HG03342 (cell line): ENCODE data around the gene EPHB2.
"Not testable (repeated sequence)": the region's sequence is repeated elsewhere in the genome, so short reads cannot be mapped to it uniquely, and the experiment has no call there.

ENCODE experiments used
- ATAC-seq: cut with Tn5 transposase; IDR thresholded peaks from one replicate; pipeline ENCODE4 v1.9.1; 2021; ENCODE audit warnings: mild to moderate bottlenecking, moderate library complexity; ENCODE audit not compliant: unreplicated experiment

EPHB2 gene

DNA sequence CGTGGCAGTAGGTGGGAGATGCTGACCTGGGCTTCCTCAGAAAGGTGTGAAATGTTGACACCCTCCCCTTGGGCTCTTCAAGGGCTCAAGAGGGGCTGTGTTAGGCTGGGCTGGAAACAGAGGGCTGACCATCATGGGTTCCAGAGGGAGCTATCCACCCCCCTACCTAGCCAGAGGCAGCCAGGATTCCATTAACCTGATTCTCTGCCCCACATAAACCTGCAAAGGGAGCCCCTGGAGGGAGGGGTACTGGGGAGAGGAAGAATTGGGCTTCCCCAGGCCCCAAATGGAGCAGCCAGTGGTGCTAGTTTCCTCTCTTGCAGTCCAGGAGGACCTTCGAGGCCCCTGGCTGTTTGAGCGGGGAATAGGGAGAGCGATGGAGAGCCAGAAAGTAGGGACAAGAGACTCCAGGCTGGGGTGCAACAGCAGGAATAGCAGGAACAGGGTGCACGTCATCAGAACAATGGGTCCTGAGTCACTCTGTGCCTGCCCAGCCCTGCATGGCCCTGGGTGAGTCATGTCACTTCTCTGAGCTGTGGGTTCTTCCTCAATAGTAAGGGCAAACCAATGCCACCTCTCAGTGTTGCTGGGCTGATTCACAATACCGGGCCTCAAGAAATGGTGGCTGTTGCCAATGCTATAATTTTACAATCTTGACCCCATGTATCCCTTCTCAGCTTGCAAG, 121.2 kb downstream of the EPHB2 start:
- no peak for ATAC-seq

GRCh38 chr1:22832414-22832786, 121.8 kb downstream of the EPHB2 start:
- ATAC-seq = no peak

DNA sequence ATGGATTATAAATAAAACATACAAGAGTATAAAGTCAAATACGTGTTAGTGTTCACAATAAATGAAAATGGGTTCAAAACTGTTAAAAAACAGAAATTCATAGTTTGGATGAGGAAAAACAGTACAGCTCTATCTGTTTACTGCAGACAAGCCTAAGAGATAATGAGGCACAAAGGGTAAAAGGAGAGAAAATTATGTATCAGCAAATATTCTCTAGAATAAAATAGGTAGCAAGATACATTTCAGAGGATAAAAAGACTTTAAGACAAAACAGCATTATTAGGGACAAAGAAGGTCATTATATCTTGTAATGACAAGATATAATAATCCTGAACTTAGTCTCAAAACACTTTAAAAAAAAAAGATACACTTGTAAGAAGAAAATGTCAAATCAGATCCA, 123.1 kb downstream of the EPHB2 start:
- ATAC-seq = no peak

GRCh38 chr1:22834420-22834819, 123.8 kb downstream of the EPHB2 start:
- not testable (repeated sequence) for ATAC-seq

- no peak for ATAC-seq
Measured at GRCh38 chr1:22835636-22836319, 125.1 kb downstream of the EPHB2 start.

GRCh38 chr1:22836850-22837249, 126.2 kb downstream of the EPHB2 start:
- ATAC-seq = no peak

GRCh38 chr1:22837332-22837731, 126.7 kb downstream of the EPHB2 start:
- no peak for ATAC-seq

- ATAC-seq = no peak
Measured at GRCh38 chr1:22838965-22839364, 128.3 kb downstream of the EPHB2 start.

GRCh38 chr1:22839806-22840205, 129.2 kb downstream of the EPHB2 start:
- no peak for ATAC-seq

GRCh38 chr1:22841142-22841541, 130.5 kb downstream of the EPHB2 start:
- ATAC-seq = no peak

DNA sequence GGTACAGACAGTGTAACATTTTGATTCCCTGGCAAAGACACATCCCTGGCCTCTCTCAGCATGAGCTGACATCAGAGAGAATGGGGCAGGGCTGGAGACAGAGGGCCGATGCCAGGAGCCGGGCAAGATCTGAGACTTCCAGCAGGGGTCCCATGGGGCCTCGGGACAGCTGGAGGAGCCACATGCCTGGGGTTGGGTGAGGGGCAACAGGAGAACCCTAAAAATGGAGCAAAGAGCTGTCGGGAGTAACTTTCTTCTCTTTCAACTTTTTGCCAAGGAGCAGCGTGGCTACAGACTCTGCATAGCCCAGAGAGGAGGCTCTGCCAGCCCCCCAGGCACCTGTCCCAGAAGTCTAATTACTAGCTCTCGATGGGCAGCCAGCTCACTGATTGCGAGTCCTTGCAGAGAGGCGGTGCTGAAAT, 131.2 kb downstream of the EPHB2 start:
- ATAC-seq = no peak

DNA sequence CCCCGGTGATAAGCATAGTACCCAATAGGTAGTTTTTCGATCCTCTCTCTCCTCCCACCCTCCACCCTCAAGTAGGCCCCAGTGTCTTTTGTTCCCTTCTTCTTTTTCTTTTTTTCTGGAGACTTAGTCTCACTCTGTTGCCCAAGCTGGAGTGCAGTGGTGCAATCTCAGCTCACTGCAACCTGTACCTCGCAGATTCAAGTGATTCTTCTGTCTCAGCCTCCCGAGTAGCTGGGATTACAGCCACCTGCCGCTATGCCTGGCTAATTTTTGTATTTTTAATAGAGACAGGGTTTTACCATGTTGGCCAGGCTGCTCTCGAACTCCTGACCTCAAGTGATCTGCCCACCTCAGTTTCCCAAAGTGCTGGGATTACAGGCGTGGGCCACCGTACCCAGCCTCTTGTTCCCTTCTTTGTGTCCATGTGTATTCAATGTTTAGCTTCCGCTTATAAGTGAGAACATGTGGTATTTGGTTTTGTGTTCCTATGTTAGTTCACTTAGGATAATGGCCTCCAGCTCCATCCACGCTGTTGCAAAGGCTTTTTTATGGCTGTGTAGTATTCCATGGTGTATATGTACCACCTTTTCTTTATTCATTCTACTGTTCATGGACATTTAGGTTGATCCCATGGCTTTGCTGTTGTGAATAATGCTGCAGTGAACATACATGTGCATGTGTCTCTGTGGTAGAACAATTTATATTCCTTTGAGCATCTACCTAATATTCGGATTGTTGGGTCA, 133.0 kb downstream of the EPHB2 start:
- ATAC-seq = not testable (repeated sequence)

- no peak for ATAC-seq
Measured at GRCh38 chr1:22844621-22845020, 134.0 kb downstream of the EPHB2 start.

DNA sequence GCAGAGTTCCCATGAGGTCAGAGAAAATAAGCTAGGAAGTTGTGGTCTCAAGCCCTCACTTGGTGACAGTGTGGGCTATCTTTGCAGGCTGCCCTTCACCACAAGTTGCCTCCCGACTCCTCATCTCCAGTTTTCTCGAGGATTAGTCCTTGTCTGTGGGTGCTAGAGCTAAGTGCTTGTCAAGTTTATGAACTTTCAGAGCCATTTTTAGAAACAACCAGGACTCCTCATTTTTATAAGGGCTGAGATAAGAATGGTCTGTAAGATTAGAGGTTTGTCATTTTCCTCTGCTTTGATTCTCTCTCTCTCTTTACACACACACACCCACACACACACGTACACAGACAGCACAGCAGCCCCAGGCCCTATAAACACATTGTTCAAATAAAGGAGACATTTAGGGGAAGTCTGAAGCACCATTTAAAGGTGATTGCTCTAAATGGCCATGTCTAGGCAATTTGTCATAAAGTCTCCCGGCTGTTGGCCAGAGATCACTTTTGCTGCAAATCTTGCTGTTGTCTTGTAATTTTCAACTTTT, 134.8 kb downstream of the EPHB2 start:
- no peak for ATAC-seq

DNA sequence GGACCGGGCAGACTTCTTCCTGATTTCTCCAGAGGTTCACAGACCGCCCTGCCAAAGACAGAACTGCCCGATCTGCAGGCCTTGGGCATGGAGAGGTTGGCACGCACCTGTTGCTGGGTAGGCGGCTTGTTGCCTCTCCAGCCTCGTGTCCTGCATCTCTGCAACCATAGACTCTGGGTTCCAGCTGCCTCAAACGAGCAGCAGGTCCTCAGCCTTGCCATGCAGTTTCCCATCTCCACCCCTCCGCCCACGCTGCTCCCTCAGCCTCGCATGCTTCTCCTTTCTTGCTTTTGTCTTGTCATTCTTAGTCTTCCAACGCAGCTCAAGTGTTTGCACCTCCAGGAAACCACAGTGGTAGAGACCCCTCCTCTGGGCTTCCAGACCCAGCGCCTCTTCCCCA, 135.8 kb downstream of the EPHB2 start:
- no peak for ATAC-seq

DNA sequence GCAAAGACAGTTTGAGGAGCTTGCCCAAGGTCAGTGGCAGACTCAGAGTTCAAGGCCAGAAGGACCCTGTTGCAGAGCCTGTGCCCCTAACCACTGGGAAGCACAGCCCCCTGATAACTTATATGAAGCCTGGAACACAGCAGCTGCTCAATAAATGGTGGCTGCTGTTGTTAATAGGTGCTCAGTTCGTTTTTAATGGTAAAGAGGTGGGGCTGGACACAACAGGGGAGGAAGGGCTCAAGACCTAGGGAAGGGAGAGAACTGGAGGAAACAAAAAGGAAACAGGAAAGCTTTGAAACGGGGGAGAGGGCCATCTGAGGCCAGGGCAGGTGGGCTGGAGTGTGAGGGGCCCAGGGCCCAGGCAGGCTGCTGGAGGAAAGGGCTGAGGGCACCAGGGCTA, 136.6 kb downstream of the EPHB2 start:
- ATAC-seq = no peak

DNA sequence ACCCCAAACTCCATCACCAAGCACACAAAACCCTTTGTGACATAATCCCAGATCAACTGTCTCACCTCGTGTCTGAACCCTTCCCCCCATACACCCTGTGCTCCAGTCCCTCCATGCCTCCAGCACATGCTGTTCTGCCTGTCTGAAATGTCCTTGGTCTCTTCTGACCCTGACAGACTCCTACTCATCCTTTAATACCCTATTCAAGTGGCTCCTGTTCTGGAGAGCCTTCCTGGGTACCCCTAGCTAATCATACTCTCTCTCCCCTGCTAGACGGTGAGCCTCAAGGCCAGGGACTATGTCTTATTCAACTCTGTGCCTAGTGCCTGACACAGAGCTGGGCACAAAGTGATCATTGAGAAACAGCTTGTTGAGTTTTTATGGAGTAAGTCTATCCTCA, 137.1 kb downstream of the EPHB2 start:
- no peak for ATAC-seq

DNA sequence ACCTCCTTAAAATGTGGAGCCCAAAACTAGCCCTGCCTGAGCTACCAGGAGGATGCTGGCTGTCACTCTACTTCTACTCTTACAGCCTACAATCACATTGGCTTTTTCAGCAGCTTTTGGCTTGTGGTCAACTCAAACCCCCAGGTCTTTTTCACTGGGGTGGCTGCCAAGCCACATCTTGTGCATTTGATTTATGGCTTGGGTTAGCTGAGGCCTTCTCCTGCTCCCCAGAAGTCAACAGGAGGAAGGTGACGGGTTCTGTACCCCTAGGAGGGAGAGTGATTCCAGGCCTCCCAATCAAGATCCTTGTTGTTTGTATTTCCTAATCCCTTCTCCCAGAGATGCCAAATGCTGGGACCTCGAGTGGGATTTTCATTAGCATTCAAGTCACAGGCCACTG, 137.8 kb downstream of the EPHB2 start:
- no peak for ATAC-seq

DNA sequence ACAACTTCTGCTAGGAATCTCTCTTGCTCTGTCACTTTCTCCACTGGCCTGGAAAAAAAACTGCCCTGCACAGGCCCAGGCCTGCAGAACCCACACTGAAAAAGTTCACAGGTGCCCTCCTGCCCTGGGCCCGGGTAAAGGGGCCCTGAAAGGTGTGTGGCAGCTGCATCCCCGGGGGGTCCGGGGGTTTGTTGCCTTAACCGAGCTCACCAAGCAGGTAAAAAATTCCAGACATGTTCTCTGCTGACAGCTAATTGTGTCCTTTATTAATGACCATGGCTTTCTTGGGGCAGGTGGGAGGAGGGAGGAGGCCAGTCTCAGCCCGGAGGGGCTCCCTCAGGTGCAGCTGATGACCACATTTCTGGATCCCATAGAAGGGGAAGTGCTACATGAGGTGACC, 139.1 kb downstream of the EPHB2 start:
- ATAC-seq = no peak

DNA sequence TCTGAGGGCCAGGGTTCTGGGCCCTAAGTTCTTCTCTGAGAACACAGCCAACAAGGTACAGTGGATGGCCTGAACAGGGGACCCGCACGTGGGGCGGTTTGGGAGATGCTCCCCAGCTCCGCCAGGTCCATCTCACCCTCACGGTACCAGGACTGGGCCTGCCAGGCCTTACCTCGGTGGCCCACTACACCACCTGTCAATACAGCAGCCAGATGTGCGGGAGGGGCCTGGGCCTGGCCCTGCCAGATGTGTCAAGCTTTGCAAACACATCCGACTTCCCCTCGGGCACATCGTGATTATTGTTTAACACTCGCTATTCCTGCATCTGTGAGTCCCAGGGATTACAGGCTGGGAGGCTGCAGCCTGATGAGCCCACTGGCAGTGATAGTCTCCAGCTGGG, 139.6 kb downstream of the EPHB2 start:
- ATAC-seq = no peak

GRCh38 chr1:22850681-22851080, 140.0 kb downstream of the EPHB2 start:
- ATAC-seq = no peak

DNA sequence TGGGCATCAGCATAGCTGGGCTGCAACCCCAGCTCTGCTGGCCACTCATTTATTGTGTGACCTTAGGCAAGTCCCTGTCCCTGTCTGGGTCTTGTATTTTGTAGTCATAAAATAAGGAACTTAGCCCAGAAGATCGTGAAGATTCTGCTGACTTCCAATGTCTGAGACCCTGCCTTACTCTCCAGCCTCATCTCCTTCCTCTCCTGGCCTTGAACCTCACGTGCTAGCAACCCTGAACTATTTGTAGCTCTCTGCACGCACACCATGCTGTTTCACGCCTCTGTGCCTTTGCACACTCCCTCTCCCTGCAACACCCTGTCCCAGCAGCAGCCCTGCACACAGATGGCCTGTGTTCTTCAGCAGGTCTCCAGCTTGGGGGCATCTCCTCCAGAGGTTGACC, 140.9 kb downstream of the EPHB2 start:
- ATAC-seq = no peak
